Measurements from ENCODE around the gene PRDM16.

DNA sequence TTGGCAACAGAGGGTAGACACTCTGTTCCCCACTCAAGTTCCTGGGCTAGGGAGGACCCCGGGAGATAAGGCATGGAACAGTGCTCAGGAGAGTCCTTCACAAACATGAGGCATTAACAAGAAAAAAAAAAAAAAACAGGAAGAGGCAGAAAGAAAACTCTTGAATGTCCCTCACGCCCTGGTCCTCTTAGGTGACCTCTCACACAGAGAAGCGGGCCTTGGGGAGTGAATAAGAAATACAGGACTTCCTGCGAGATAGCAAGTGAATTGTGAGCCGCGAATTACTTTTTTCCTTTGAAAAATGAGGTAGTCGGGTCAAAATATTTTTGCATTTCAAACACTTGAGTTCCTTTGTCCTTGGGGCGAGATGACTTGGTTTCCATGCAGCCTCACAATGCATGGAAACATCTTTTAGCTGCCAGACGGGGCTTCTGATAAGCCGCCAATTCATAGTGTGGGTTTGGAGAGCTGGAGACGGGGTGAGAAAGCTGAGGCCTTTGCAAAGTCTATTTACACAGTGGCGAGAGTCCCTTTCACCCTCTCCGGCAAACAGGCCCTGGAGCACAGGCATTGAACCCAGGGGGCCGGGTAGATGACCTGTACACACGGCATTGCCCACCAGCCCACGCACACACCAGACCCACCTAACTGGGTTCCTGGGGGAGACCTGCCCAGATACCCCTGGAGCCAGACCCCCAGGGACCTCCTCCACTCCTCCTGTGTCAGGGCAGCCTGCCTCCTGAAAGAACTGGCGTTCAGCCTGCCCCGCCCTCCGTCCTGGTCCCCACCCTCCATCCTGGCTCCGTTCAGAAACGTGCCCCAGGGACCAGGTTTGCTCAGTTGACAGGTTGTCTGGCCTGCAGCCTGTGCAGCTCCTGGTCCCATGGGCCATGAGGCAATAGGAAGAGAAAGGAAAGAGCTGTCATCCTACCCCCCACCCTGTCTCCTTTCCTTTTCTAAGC lies 192.3 kb downstream of the PRDM16 start:
- no peak for TF ChIP-seq CTCF (IDR thresholded peaks at IDR 0.05)
- no peak for TF ChIP-seq POLR2A (IDR thresholded peaks at IDR 0.05)

Measured in testis (tissue), 2 donors.